ENCODE measurements around the gene HIC1.

DNA sequence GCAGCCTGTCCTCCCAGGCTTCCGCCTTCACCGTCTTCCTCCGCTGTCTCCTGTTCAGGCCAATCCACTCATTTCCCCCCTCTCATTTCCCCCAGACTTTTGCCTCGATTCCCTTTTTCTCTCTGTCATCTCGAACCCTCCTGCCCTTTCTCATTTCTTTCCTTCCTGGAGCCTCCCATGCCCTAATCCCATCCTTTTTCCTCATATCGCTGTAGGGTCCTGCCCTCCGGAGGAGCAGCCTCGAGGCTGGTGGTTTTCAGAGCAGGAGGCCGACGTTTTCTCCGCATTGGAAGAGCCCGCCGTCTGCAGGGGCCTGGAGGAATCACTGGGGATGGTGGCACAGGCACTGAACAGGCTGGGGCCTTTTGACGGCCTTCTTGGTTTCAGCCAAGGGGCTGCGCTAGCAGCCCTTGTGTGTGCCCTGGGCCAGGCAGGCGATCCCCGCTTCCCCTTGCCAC lies 12.5 kb upstream of the HIC1 start:
- TF ChIP-seq CTCF (conservative IDR thresholded peaks at IDR 0.05) (no peak), ZFX (IDR thresholded peaks at IDR 0.05) (no peak; the same call in 1 of the 2 replicates)
